ENCODE results near the gene CLASRP. TPM values are rescaled to one million over a fixed set of nuclear protein-coding genes. Genes with fewer than 3 reads are reported as not detected.

Gene CLASRP
- total and polyA plus RNA-seq, 9 of the 15 experiments (the other 6 are each of a cell fraction or from before 2014, with no cell fraction given): 0.94 to 86.3 (median 44.0) TPM

- TF ChIP-seq CHD7 (IDR thresholded peaks at IDR 0.05; ENCODE audit: low read depth, low read length) (no peak), BDP1 (IDR thresholded peaks at IDR 0.05; ENCODE audit: insufficient read depth, insufficient read length) (no peak), KDM2B (CRISPR knock-in tag; IDR thresholded peaks at IDR 0.05) (no peak; the same call in 1 of the 2 replicates), RBM39 (optimal IDR thresholded peaks at IDR 0.05; ENCODE audit: low read depth, low read length) (no peak), FOXA1 (IDR thresholded peaks at IDR 0.05; ENCODE audit: borderline replicate concordance) (no peak), ZNF282 (CRISPR knock-in tag; IDR thresholded peaks at IDR 0.05) (peak; percentile 91; the same call in 1 of the 2 replicates), ZNF79 (CRISPR knock-in tag; IDR thresholded peaks at IDR 0.05; ENCODE audit: low read depth) (no peak), FOXP1 (CRISPR knock-in tag; IDR thresholded peaks at IDR 0.05) (peak; percentile 93), E2F1 (CRISPR knock-in tag; IDR thresholded peaks at IDR 0.05) (peak; percentile 80), CTCF (IDR thresholded peaks at IDR 0.05 in 2 of 3, conservative IDR thresholded peaks at IDR 0.05 in 1 of 3; ENCODE audit: insufficient read depth in 2 of 3, low read depth in 1 of 3, low read length in 3 of 3) (peak; percentile 11 to 56 (median 40); a peak in 4 of 6 replicates), PHF21A (IDR thresholded peaks at IDR 0.05; ENCODE audit: borderline replicate concordance, low read depth) (no peak), ZNF644 (tag; IDR thresholded peaks at IDR 0.05; ENCODE audit: low read depth) (no peak), BCOR (IDR thresholded peaks at IDR 0.05) (no peak)
Measured at GRCh38 chr19:45079063-45079910, 40.4 kb downstream of the CLASRP start, which contains the start of gene GEMIN7 (continued).
